ENCODE measurements around the gene VPS33B.

Gene VPS33B

GRCh38 chr15:90949979-90950675 is 72.3 kb downstream of the VPS33B start:
- no peak for TF ChIP-seq TAF1 (IDR thresholded peaks at IDR 0.05; ENCODE audit: borderline replicate concordance, insufficient read depth, low read length)
- TF ChIP-seq, protein P1, sequence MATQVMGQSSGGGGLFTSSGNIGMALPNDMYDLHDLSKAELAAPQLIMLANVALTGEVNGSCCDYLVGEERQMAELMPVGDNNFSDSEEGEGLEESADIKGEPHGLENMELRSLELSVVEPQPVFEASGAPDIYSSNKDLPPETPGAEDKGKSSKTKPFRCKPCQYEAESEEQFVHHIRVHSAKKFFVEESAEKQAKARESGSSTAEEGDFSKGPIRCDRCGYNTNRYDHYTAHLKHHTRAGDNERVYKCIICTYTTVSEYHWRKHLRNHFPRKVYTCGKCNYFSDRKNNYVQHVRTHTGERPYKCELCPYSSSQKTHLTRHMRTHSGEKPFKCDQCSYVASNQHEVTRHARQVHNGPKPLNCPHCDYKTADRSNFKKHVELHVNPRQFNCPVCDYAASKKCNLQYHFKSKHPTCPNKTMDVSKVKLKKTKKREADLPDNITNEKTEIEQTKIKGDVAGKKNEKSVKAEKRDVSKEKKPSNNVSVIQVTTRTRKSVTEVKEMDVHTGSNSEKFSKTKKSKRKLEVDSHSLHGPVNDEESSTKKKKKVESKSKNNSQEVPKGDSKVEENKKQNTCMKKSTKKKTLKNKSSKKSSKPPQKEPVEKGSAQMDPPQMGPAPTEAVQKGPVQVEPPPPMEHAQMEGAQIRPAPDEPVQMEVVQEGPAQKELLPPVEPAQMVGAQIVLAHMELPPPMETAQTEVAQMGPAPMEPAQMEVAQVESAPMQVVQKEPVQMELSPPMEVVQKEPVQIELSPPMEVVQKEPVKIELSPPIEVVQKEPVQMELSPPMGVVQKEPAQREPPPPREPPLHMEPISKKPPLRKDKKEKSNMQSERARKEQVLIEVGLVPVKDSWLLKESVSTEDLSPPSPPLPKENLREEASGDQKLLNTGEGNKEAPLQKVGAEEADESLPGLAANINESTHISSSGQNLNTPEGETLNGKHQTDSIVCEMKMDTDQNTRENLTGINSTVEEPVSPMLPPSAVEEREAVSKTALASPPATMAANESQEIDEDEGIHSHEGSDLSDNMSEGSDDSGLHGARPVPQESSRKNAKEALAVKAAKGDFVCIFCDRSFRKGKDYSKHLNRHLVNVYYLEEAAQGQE (IDR thresholded peaks at IDR 0.05; ENCODE audit: insufficient read depth in 1 of 2, low read depth in 2 of 2, low read length in 2 of 2): no peak
- no peak for TF ChIP-seq FOXP2 (optimal IDR thresholded peaks at IDR 0.05; ENCODE audit: borderline replicate concordance, extremely low read depth, extremely low read length, insufficient read depth)
- TF ChIP-seq SIN3A (IDR thresholded peaks at IDR 0.05; ENCODE audit: borderline replicate concordance, insufficient read depth, low read length): no peak
- TF ChIP-seq POLR2AphosphoS5 (IDR thresholded peaks at IDR 0.05; ENCODE audit: low read depth, low read length): no peak
